ENCODE data around the gene SH3BP5L. TPM values are rescaled to one million over a fixed set of nuclear protein-coding genes. Genes with fewer than 3 reads are reported as not detected.

Gene SH3BP5L
- total and polyA plus RNA-seq, 2 of the 13 experiments (the other 11 are each of a cell fraction or from before 2014, with no cell fraction given): 10.3 to 14.9 TPM

DNA sequence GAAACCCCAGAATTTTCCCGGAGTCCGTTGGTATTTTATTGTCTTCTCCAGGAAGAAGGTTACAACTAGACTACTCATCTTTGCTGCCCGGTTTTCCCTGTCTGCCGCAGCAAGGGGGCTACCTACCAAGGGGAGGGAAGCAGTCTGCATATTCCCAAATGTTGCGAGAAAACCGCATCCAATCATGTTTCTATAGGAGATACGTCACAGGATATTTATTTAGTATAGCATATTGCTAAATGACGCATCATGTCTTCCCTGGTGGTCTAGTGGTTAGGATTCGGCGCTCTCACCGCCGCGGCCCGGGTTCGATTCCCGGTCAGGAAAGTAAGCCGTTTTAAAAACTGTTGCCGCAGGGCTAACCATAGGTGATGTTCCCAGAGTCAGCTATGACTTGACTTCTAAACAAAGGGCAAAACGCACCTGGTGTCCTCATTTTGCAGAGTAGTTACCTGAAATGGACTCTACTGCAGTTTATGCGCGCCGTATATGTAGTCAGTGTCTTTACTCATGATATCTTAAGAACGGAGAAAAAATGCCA, 48.3 kb upstream of the SH3BP5L start (continued):
- TF ChIP-seq, protein P1, sequence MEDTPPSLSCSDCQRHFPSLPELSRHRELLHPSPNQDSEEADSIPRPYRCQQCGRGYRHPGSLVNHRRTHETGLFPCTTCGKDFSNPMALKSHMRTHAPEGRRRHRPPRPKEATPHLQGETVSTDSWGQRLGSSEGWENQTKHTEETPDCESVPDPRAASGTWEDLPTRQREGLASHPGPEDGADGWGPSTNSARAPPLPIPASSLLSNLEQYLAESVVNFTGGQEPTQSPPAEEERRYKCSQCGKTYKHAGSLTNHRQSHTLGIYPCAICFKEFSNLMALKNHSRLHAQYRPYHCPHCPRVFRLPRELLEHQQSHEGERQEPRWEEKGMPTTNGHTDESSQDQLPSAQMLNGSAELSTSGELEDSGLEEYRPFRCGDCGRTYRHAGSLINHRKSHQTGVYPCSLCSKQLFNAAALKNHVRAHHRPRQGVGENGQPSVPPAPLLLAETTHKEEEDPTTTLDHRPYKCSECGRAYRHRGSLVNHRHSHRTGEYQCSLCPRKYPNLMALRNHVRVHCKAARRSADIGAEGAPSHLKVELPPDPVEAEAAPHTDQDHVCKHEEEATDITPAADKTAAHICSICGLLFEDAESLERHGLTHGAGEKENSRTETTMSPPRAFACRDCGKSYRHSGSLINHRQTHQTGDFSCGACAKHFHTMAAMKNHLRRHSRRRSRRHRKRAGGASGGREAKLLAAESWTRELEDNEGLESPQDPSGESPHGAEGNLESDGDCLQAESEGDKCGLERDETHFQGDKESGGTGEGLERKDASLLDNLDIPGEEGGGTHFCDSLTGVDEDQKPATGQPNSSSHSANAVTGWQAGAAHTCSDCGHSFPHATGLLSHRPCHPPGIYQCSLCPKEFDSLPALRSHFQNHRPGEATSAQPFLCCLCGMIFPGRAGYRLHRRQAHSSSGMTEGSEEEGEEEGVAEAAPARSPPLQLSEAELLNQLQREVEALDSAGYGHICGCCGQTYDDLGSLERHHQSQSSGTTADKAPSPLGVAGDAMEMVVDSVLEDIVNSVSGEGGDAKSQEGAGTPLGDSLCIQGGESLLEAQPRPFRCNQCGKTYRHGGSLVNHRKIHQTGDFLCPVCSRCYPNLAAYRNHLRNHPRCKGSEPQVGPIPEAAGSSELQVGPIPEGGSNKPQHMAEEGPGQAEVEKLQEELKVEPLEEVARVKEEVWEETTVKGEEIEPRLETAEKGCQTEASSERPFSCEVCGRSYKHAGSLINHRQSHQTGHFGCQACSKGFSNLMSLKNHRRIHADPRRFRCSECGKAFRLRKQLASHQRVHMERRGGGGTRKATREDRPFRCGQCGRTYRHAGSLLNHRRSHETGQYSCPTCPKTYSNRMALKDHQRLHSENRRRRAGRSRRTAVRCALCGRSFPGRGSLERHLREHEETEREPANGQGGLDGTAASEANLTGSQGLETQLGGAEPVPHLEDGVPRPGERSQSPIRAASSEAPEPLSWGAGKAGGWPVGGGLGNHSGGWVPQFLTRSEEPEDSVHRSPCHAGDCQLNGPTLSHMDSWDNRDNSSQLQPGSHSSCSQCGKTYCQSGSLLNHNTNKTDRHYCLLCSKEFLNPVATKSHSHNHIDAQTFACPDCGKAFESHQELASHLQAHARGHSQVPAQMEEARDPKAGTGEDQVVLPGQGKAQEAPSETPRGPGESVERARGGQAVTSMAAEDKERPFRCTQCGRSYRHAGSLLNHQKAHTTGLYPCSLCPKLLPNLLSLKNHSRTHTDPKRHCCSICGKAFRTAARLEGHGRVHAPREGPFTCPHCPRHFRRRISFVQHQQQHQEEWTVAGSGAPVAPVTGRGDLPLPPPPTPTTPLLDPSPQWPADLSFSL (CRISPR knock-in tag; IDR thresholded peaks at IDR 0.05): 0 out of 2 replicates have a peak, but pooled peaks have one; percentile 10
- TF ChIP-seq, protein P2, sequence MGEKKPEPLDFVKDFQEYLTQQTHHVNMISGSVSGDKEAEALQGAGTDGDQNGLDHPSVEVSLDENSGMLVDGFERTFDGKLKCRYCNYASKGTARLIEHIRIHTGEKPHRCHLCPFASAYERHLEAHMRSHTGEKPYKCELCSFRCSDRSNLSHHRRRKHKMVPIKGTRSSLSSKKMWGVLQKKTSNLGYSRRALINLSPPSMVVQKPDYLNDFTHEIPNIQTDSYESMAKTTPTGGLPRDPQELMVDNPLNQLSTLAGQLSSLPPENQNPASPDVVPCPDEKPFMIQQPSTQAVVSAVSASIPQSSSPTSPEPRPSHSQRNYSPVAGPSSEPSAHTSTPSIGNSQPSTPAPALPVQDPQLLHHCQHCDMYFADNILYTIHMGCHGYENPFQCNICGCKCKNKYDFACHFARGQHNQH (CRISPR knock-in tag; IDR thresholded peaks at IDR 0.05): 0 out of 2 replicates have a peak, but pooled peaks have one; percentile 7
- TF ChIP-seq TCF7L2 (IDR thresholded peaks at IDR 0.05; ENCODE audit: low read depth, low read length) (no peak), KLF11 (CRISPR knock-in tag; IDR thresholded peaks at IDR 0.05) (no peak), NFE2L2 (IDR thresholded peaks at IDR 0.05; ENCODE audit: low read length) (no peak), NR0B2 (CRISPR knock-in tag; IDR thresholded peaks at IDR 0.05) (no peak), POLR2AphosphoS5 (IDR thresholded peaks at IDR 0.05; ENCODE audit: low read depth, low read length) (no peak), BHLHE40 (IDR thresholded peaks at IDR 0.05; ENCODE audit: low read length) (no peak), PHB2 (IDR thresholded peaks at IDR 0.05; ENCODE audit: partially characterized antibody) (no peak), ZNF30 (CRISPR knock-in tag; IDR thresholded peaks at IDR 0.05) (no peak)
- TF ChIP-seq, protein P3, sequence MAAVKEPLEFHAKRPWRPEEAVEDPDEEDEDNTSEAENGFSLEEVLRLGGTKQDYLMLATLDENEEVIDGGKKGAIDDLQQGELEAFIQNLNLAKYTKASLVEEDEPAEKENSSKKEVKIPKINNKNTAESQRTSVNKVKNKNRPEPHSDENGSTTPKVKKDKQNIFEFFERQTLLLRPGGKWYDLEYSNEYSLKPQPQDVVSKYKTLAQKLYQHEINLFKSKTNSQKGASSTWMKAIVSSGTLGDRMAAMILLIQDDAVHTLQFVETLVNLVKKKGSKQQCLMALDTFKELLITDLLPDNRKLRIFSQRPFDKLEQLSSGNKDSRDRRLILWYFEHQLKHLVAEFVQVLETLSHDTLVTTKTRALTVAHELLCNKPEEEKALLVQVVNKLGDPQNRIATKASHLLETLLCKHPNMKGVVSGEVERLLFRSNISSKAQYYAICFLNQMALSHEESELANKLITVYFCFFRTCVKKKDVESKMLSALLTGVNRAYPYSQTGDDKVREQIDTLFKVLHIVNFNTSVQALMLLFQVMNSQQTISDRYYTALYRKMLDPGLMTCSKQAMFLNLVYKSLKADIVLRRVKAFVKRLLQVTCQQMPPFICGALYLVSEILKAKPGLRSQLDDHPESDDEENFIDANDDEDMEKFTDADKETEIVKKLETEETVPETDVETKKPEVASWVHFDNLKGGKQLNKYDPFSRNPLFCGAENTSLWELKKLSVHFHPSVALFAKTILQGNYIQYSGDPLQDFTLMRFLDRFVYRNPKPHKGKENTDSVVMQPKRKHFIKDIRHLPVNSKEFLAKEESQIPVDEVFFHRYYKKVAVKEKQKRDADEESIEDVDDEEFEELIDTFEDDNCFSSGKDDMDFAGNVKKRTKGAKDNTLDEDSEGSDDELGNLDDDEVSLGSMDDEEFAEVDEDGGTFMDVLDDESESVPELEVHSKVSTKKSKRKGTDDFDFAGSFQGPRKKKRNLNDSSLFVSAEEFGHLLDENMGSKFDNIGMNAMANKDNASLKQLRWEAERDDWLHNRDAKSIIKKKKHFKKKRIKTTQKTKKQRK (IDR thresholded peaks at IDR 0.05; ENCODE audit: low read length): no peak
